HEK293 (cell line): Measurements from ENCODE around the gene UBA6.

Experiments
- CTCF ChIP-seq: fragments of 450-650 bp; formaldehyde crosslinking; IDR thresholded peaks from 2 replicates; pipeline ENCODE4 v1.5.1; 2016; ENCODE audit warnings: missing biosample characterization, missing genetic modification characterization
- ZNF121 ChIP-seq: fragments of 450-650 bp; formaldehyde crosslinking; IDR thresholded peaks from 2 replicates; pipeline ENCODE4 v1.5.1; 2016; ENCODE audit warnings: missing biosample characterization, missing genetic modification characterization
- ZNF26 ChIP-seq: fragments of 450-650 bp; formaldehyde crosslinking; IDR thresholded peaks from 2 replicates; pipeline ENCODE4 v1.5.1; 2016; ENCODE audit warnings: missing biosample characterization, missing genetic modification characterization
- ZNF366 ChIP-seq: fragments of 450-650 bp; formaldehyde crosslinking; conservative IDR thresholded peaks from 2 replicates; pipeline ENCODE4 v1.5.1; 2016; ENCODE audit warnings: missing biosample characterization, missing genetic modification characterization
- ZNF558 ChIP-seq: fragments of 450-650 bp; formaldehyde crosslinking; IDR thresholded peaks from 2 replicates; pipeline ENCODE4 v1.5.1; 2016; ENCODE audit warnings: missing biosample characterization, missing genetic modification characterization
- ZNF626 ChIP-seq: fragments of 450-650 bp; sonication (Bioruptor Pico); formaldehyde crosslinking; IDR thresholded peaks from 2 replicates; pipeline ENCODE4 v1.5.1; 2018; ENCODE audit warnings: missing biosample characterization, missing genetic modification characterization, inconsistent platforms
- ZNF792 ChIP-seq: fragments of 450-650 bp; formaldehyde crosslinking; IDR thresholded peaks from 2 replicates; pipeline ENCODE4 v1.5.1; 2016; ENCODE audit warnings: missing biosample characterization, missing genetic modification characterization

GRCh38 chr4:67570537-67570936 is 130.4 kb downstream of the UBA6 start:
- TF ChIP-seq CTCF (tag by site-specific recombination) (no peak), ZNF121 (no peak), ZNF626 (tag by site-specific recombination) (no peak), ZNF26 (tag by site-specific recombination) (no peak), ZNF558 (tag by site-specific recombination) (no peak), ZNF792 (no peak), ZNF366 (tag by site-specific recombination) (0 out of 2 replicates have a peak, but pooled peaks have one; percentile 22)
